ENCODE measurements around the gene HDHD3.

HDHD3 gene

GRCh38 chr9:113352411-113352810 lies 24.4 kb downstream of the HDHD3 start:
- Histone ChIP-seq H3K27me3 (ENCODE audit: control insufficient read depth, insufficient read depth, low read length) (peaks cover 5% of the 10 kb centered on the region), H3K4me1 (ENCODE audit: control insufficient read depth, insufficient read depth, low read length) (peaks cover 25% of the 10 kb centered on the region), H3K36me3 (ENCODE audit: control insufficient read depth, insufficient read depth, low read length) (no peaks in the 10 kb centered on the region), H3K4me3 (ENCODE audit: low read length) (no peak overlapping the region), H3K9ac (ENCODE audit: low read length) (no peak overlapping the region), H3K9me3 (ENCODE audit: control insufficient read depth, low read length) (no peaks in the 10 kb centered on the region)

GRCh38 chr9:113352006-113352405 lies 24.8 kb downstream of the HDHD3 start:
- Histone ChIP-seq H3K36me3 (ENCODE audit: control insufficient read depth, insufficient read depth, low read length) (no peaks in the 10 kb centered on the region), H3K9me3 (ENCODE audit: control insufficient read depth, low read length) (no peaks in the 10 kb centered on the region), H3K4me1 (ENCODE audit: control insufficient read depth, insufficient read depth, low read length) (peaks cover 25% of the 10 kb centered on the region), H3K9ac (ENCODE audit: low read length) (no peak overlapping the region), H3K4me3 (ENCODE audit: low read length) (no peak overlapping the region), H3K27me3 (ENCODE audit: control insufficient read depth, insufficient read depth, low read length) (peaks cover 5% of the 10 kb centered on the region)

GRCh38 chr9:113350937-113351336 lies 25.8 kb downstream of the HDHD3 start:
- Histone ChIP-seq H3K27me3 (ENCODE audit: control insufficient read depth, insufficient read depth, low read length) (peaks cover 5% of the 10 kb centered on the region), H3K9me3 (ENCODE audit: control insufficient read depth, low read length) (no peaks in the 10 kb centered on the region), H3K4me3 (ENCODE audit: low read length) (no peak overlapping the region), H3K4me1 (ENCODE audit: control insufficient read depth, insufficient read depth, low read length) (peaks cover 25% of the 10 kb centered on the region), H3K9ac (ENCODE audit: low read length) (no peak overlapping the region), H3K36me3 (ENCODE audit: control insufficient read depth, insufficient read depth, low read length) (no peaks in the 10 kb centered on the region)

- H3K4me1 ChIP-seq (ENCODE audit: control insufficient read depth, insufficient read depth, low read length), result peaks cover 25% of the 10 kb centered on the region
- H3K36me3 ChIP-seq (ENCODE audit: control insufficient read depth, insufficient read depth, low read length), result no peaks in the 10 kb centered on the region
- peak overlapping the region; percentile 58 for H3K4me3 ChIP-seq (ENCODE audit: low read length)
- peak overlapping the region; percentile 78 for H3K9ac ChIP-seq (ENCODE audit: low read length)
- H3K9me3 ChIP-seq (ENCODE audit: control insufficient read depth, low read length), result no peaks in the 10 kb centered on the region
- peaks cover 5% of the 10 kb centered on the region for H3K27me3 ChIP-seq (ENCODE audit: control insufficient read depth, insufficient read depth, low read length)
Measured at GRCh38 chr9:113350107-113350661, 26.6 kb downstream of the HDHD3 start.

- Histone ChIP-seq H3K9me3 (ENCODE audit: control insufficient read depth, low read length) (no peaks in the 10 kb centered on the region), H3K4me3 (ENCODE audit: low read length) (peak within 1 kb of the TSS; percentile 58), H3K27me3 (ENCODE audit: control insufficient read depth, insufficient read depth, low read length) (peaks cover 5% of the 10 kb centered on the region), H3K36me3 (ENCODE audit: control insufficient read depth, insufficient read depth, low read length) (no peaks in the 10 kb centered on the region), H3K9ac (ENCODE audit: low read length) (peak within 1 kb of the TSS; percentile 78), H3K4me1 (ENCODE audit: control insufficient read depth, insufficient read depth, low read length) (peaks cover 25% of the 10 kb centered on the region)
Measured at GRCh38 chr9:113349445-113350094, 27.2 kb downstream of the HDHD3 start, which contains the start of gene BSPRY. Gene BSPRY, plus strand, starts transcription at chr9:113349541. Its CDS starts 39 bp downstream, at chr9:113349580.

GRCh38 chr9:113349066-113349444 lies 27.7 kb downstream of the HDHD3 start:
- H3K36me3 ChIP-seq (ENCODE audit: control insufficient read depth, insufficient read depth, low read length), result no peaks in the 10 kb centered on the region
- H3K27me3 ChIP-seq (ENCODE audit: control insufficient read depth, insufficient read depth, low read length), result peaks cover 5% of the 10 kb centered on the region
- no peak overlapping the region for H3K4me3 ChIP-seq (ENCODE audit: low read length)
- peaks cover 25% of the 10 kb centered on the region for H3K4me1 ChIP-seq (ENCODE audit: control insufficient read depth, insufficient read depth, low read length)
- no peak overlapping the region for H3K9ac ChIP-seq (ENCODE audit: low read length)
- no peaks in the 10 kb centered on the region for H3K9me3 ChIP-seq (ENCODE audit: control insufficient read depth, low read length)

- Histone ChIP-seq H3K4me3 (ENCODE audit: low read length) (no peak overlapping the region), H3K9ac (ENCODE audit: low read length) (no peak overlapping the region), H3K9me3 (ENCODE audit: control insufficient read depth, low read length) (no peaks in the 10 kb centered on the region), H3K36me3 (ENCODE audit: control insufficient read depth, insufficient read depth, low read length) (no peaks in the 10 kb centered on the region), H3K4me1 (ENCODE audit: control insufficient read depth, insufficient read depth, low read length) (peaks cover 25% of the 10 kb centered on the region), H3K27me3 (ENCODE audit: control insufficient read depth, insufficient read depth, low read length) (peaks cover 5% of the 10 kb centered on the region)
Measured at GRCh38 chr9:113348437-113348836, 28.3 kb downstream of the HDHD3 start.

GRCh38 chr9:113345671-113346070 lies 31.1 kb downstream of the HDHD3 start:
- no peaks in the 10 kb centered on the region for H3K36me3 ChIP-seq (ENCODE audit: control insufficient read depth, insufficient read depth, low read length)
- H3K4me3 ChIP-seq (ENCODE audit: low read length), result no peak overlapping the region
- peaks cover 9% of the 10 kb centered on the region for H3K4me1 ChIP-seq (ENCODE audit: control insufficient read depth, insufficient read depth, low read length)
- H3K27me3 ChIP-seq (ENCODE audit: control insufficient read depth, insufficient read depth, low read length), result peaks cover 5% of the 10 kb centered on the region
- no peaks in the 10 kb centered on the region for H3K9me3 ChIP-seq (ENCODE audit: control insufficient read depth, low read length)
- H3K9ac ChIP-seq (ENCODE audit: low read length), result no peak overlapping the region

- Histone ChIP-seq H3K4me1 (ENCODE audit: control insufficient read depth, insufficient read depth, low read length) (peaks cover 4% of the 10 kb centered on the region), H3K27me3 (ENCODE audit: control insufficient read depth, insufficient read depth, low read length) (peaks cover 5% of the 10 kb centered on the region), H3K9ac (ENCODE audit: low read length) (no peak overlapping the region), H3K36me3 (ENCODE audit: control insufficient read depth, insufficient read depth, low read length) (no peaks in the 10 kb centered on the region), H3K9me3 (ENCODE audit: control insufficient read depth, low read length) (no peaks in the 10 kb centered on the region), H3K4me3 (ENCODE audit: low read length) (no peak overlapping the region)
Measured at GRCh38 chr9:113345190-113345589, 31.6 kb downstream of the HDHD3 start.

- H3K4me3 ChIP-seq (ENCODE audit: low read length), result no peak overlapping the region
- peaks cover 7% of the 10 kb centered on the region for H3K4me1 ChIP-seq (ENCODE audit: control insufficient read depth, insufficient read depth, low read length)
- no peaks in the 10 kb centered on the region for H3K27me3 ChIP-seq (ENCODE audit: control insufficient read depth, insufficient read depth, low read length)
- H3K9me3 ChIP-seq (ENCODE audit: control insufficient read depth, low read length), result no peaks in the 10 kb centered on the region
- no peaks in the 10 kb centered on the region for H3K36me3 ChIP-seq (ENCODE audit: control insufficient read depth, insufficient read depth, low read length)
- no peak overlapping the region for H3K9ac ChIP-seq (ENCODE audit: low read length)
Measured at GRCh38 chr9:113343732-113344231, 33.0 kb downstream of the HDHD3 start.

GRCh38 chr9:113341712-113342410 lies 34.9 kb downstream of the HDHD3 start:
- no peak overlapping the region for H3K4me3 ChIP-seq (ENCODE audit: low read length)
- H3K9me3 ChIP-seq (ENCODE audit: control insufficient read depth, low read length), result no peaks in the 10 kb centered on the region
- H3K9ac ChIP-seq (ENCODE audit: low read length), result no peak overlapping the region
- peaks cover 7% of the 10 kb centered on the region for H3K4me1 ChIP-seq (ENCODE audit: control insufficient read depth, insufficient read depth, low read length)
- H3K27me3 ChIP-seq (ENCODE audit: control insufficient read depth, insufficient read depth, low read length), result no peaks in the 10 kb centered on the region
- H3K36me3 ChIP-seq (ENCODE audit: control insufficient read depth, insufficient read depth, low read length), result no peaks in the 10 kb centered on the region

GRCh38 chr9:113340011-113340699 lies 36.6 kb downstream of the HDHD3 start, which contains the start of gene WDR31:
Gene WDR31, minus strand, starts transcription at chr9:113340275. Its CDS starts 8,253 bp downstream, at chr9:113332022.
- Histone ChIP-seq H3K36me3 (ENCODE audit: control insufficient read depth, insufficient read depth, low read length) (no peaks in the 10 kb centered on the region), H3K27me3 (ENCODE audit: control insufficient read depth, insufficient read depth, low read length) (no peaks in the 10 kb centered on the region), H3K9ac (ENCODE audit: low read length) (peak within 1 kb of the TSS; percentile 65), H3K4me3 (ENCODE audit: low read length) (peak within 1 kb of the TSS; percentile 61), H3K4me1 (ENCODE audit: control insufficient read depth, insufficient read depth, low read length) (peaks cover 7% of the 10 kb centered on the region), H3K9me3 (ENCODE audit: control insufficient read depth, low read length) (no peaks in the 10 kb centered on the region)
